Measurements from ENCODE around the gene ILF3. TPM values are rescaled to one million over a fixed set of nuclear protein-coding genes. Genes with fewer than 3 reads are reported as not detected.

Gene ILF3
- total and polyA plus RNA-seq, 10 of the 15 experiments (the other 5 are each of a cell fraction or from before 2014, with no cell fraction given), result 28.1 to 383 (median 176) TPM

- TF ChIP-seq IKZF1 (conservative IDR thresholded peaks at IDR 0.05) (no peak), HCFC1 (IDR thresholded peaks at IDR 0.05; ENCODE audit: low read length) (no peak), RELA (IDR thresholded peaks at IDR 0.05; ENCODE audit: borderline replicate concordance, partially characterized antibody) (peak; percentile 24), USF2 (IDR thresholded peaks at IDR 0.05; ENCODE audit: borderline replicate concordance, low read depth, low read length) (peak; percentile 22; the same call in 1 of the 2 replicates), FOXM1 (IDR thresholded peaks at IDR 0.05; ENCODE audit: low read depth, low read length) (no peak), MYB (IDR thresholded peaks at IDR 0.05; ENCODE audit: borderline replicate concordance, low read depth, low read length) (no peak), ZBTB11 (CRISPR knock-in tag; IDR thresholded peaks at IDR 0.05) (no peak), USF1 (IDR thresholded peaks at IDR 0.05; ENCODE audit: borderline replicate concordance, extremely low read length, insufficient read depth, low read depth, low read length) (peak; percentile 39), BHLHE40 (IDR thresholded peaks at IDR 0.05; ENCODE audit: borderline replicate concordance in 1 of 2, low read depth in 2 of 2, low read length in 1 of 2) (peak in 1 of 2 experiments; percentile 30; a peak in 1 of 4 replicates), PBX3 (IDR thresholded peaks at IDR 0.05; ENCODE audit: insufficient replicate concordance, low read depth, low read length) (no peak), TCF7 (IDR thresholded peaks at IDR 0.05; ENCODE audit: borderline replicate concordance) (no peak)
Observed at GRCh38 chr19:10706990-10707389, 52.8 kb downstream of the ILF3 start (continued).
